Parathyroid adenoma (tissue), 2 donors: ENCODE data around the gene ALDH3A2.

Source experiments
- H2AFZ ChIP-seq: fragments of 300-600 bp; sonication (generic); one replicate; pipeline ENCODE4 v1.7.0; 2017; ENCODE audit warnings: antibody characterized with exemption, mild to moderate bottlenecking
- H3K27ac ChIP-seq: fragments of 300-600 bp; sonication (generic); one replicate; pipeline ENCODE4 v1.7.0; 2017
- H3K27me3 ChIP-seq: fragments of 300-600 bp; sonication (generic); one replicate; pipeline ENCODE4 v1.7.0; 2017; ENCODE audit warnings: low read length; ENCODE audit not compliant: control insufficient read depth, insufficient read depth
- H3K36me3 ChIP-seq: fragments of 300-600 bp; sonication (generic); one replicate; pipeline ENCODE4 v1.7.0; 2017; ENCODE audit warnings: low read length; ENCODE audit not compliant: control insufficient read depth, insufficient read depth
- H3K4me1 ChIP-seq: fragments of 300-600 bp; sonication (generic); one replicate; pipeline ENCODE4 v1.7.0; 2017; ENCODE audit warnings: control low read depth
- H3K4me2 ChIP-seq: fragments of 300-600 bp; sonication (generic); one replicate; pipeline ENCODE4 v1.7.0; 2017; ENCODE audit warnings: low read length
- H3K4me3 ChIP-seq: fragments of 300-600 bp; sonication (generic); one replicate; pipeline ENCODE4 v1.7.0; 2017; ENCODE audit warnings: low read depth, low read length
- H3K79me2 ChIP-seq: fragments of 300-600 bp; sonication (generic); one replicate; pipeline ENCODE4 v1.7.0; 2017; ENCODE audit warnings: control low read depth
- H3K9ac ChIP-seq: fragments of 300-600 bp; sonication (generic); one replicate; pipeline ENCODE4 v1.7.0; 2017; ENCODE audit warnings: mild to moderate bottlenecking
- H3K9me3 ChIP-seq: fragments of 300-600 bp; sonication (generic); one replicate; pipeline ENCODE4 v1.7.0; 2017; ENCODE audit warnings: low read length; ENCODE audit not compliant: control insufficient read depth
- CTCF ChIP-seq: fragments of 300-600 bp; sonication (generic); IDR thresholded peaks from one replicate; pipeline ENCODE4 v1.7.0; 2017; ENCODE audit warnings: antibody characterized with exemption, mild to moderate bottlenecking
- donor health status: primary hyperparathyroidism.

ALDH3A2 gene

GRCh38 chr17:19654896-19655295, 6.3 kb downstream of the ALDH3A2 start:
- Histone ChIP-seq H3K9ac (no peak overlapping the region), H3K4me1 (no peaks in the 10 kb centered on the region), H3K27ac (no peak overlapping the region), H3K4me3 (no peak overlapping the region), H3K36me3 (no peaks in the 10 kb centered on the region), H3K4me2 (no peak overlapping the region), H3K27me3 (no peaks in the 10 kb centered on the region), H3K9me3 (no peaks in the 10 kb centered on the region), H2AFZ (no peak overlapping the region), H3K79me2 (peaks cover 33% of the 10 kb centered on the region)
- no peak for TF ChIP-seq CTCF

GRCh38 chr17:19656336-19656735, 7.8 kb downstream of the ALDH3A2 start:
- Histone ChIP-seq H3K27me3 (no peaks in the 10 kb centered on the region), H3K4me3 (no peak overlapping the region), H3K36me3 (no peaks in the 10 kb centered on the region), H3K4me1 (no peaks in the 10 kb centered on the region), H3K9me3 (no peaks in the 10 kb centered on the region), H3K79me2 (peaks cover 29% of the 10 kb centered on the region), H3K4me2 (no peak overlapping the region), H3K9ac (no peak overlapping the region), H2AFZ (no peak overlapping the region), H3K27ac (no peak overlapping the region)
- no peak for TF ChIP-seq CTCF

- H2AFZ ChIP-seq: no peak overlapping the region
- no peak overlapping the region for H3K4me3 ChIP-seq
- TF ChIP-seq CTCF: no peak
- H3K27me3 ChIP-seq: no peaks in the 10 kb centered on the region
- H3K79me2 ChIP-seq: peaks cover 29% of the 10 kb centered on the region
- no peaks in the 10 kb centered on the region for H3K4me1 ChIP-seq
- no peaks in the 10 kb centered on the region for H3K9me3 ChIP-seq
- no peak overlapping the region for H3K4me2 ChIP-seq
- no peaks in the 10 kb centered on the region for H3K36me3 ChIP-seq
- H3K9ac ChIP-seq: no peak overlapping the region
- H3K27ac ChIP-seq: no peak overlapping the region
These were observed 8.5 kb downstream of the ALDH3A2 start for GRCh38 chr17:19656851-19657581.

- no peak overlapping the region for H3K4me3 ChIP-seq
- no peak overlapping the region for H3K27ac ChIP-seq
- H2AFZ ChIP-seq: no peak overlapping the region
- TF ChIP-seq CTCF: no peak
- H3K36me3 ChIP-seq: no peaks in the 10 kb centered on the region
- H3K27me3 ChIP-seq: no peaks in the 10 kb centered on the region
- H3K9me3 ChIP-seq: no peaks in the 10 kb centered on the region
- H3K9ac ChIP-seq: no peak overlapping the region
- H3K4me2 ChIP-seq: no peak overlapping the region
- peaks cover 4% of the 10 kb centered on the region for H3K4me1 ChIP-seq
- H3K79me2 ChIP-seq: peaks cover 14% of the 10 kb centered on the region
These were observed 11.0 kb downstream of the ALDH3A2 start for GRCh38 chr17:19659366-19660177.
